SK-N-SH (cell line): ENCODE results near the gene APOM. TPM values are rescaled to one million over a fixed set of nuclear protein-coding genes. Genes with fewer than 3 reads are reported as not detected.

Experiments
- CTCF ChIA-PET: fragments of 300-600, 350-600 bp; formaldehyde crosslinking; extraction: SDS; loops from one replicate; lab custom pipeline; 2021; lab: Yijun Ruan, JAX
- POLR2A ChIA-PET: fragments of 350-600 bp; sonication (Branson Sonifier 250); formaldehyde crosslinking; extraction: SDS; loops from one replicate; lab custom pipeline; 2020; ENCODE audit warnings: antibody characterized with exemption, inconsistent platforms; lab: Yijun Ruan, JAX
- DNase-seq: peaks from one replicate; pipeline ENCODE4 v3.0.0; 2012
- H2AFZ ChIP-seq: fragments of 200-600 bp; sonication (generic); 2 replicates; pipeline ENCODE4 v1.8.1; 2016; ENCODE audit warnings: antibody characterized with exemption, mild to moderate bottlenecking, low read depth
- H3F3A ChIP-seq: fragments of 200-600 bp; sonication (generic); replicated peaks from 2 replicates; pipeline ENCODE3; 2016; ENCODE audit warnings: antibody characterized with exemption, mild to moderate bottlenecking; ENCODE audit not compliant: insufficient read depth
- H3K27ac ChIP-seq, 2 experiments: fragments of 200-500 bp in 1 of 2; fragments of 200-600 bp in 1 of 2; sonication (Bioruptor generic) in 1 of 2; sonication (generic), shearing (Covaris generic) in 1 of 2; 2 replicates each; pipeline versions ENCODE4 v1.5.1 to v1.6.1; 2014 to 2016; ENCODE audit warnings: low read depth in 2 of 2, inconsistent platforms in 1 of 2, low read length in 1 of 2, mild to moderate bottlenecking in 1 of 2, mixed read lengths in 1 of 2
- H3K27me3 ChIP-seq: fragments of 200-600 bp; sonication (generic), shearing (Covaris generic); 2 replicates; pipeline ENCODE4 v1.6.1; 2016; ENCODE audit warnings: mixed run types; ENCODE audit not compliant: insufficient read depth
- H3K36me3 ChIP-seq, 2 experiments: fragments of 200-500 bp in 1 of 2; fragments of 200-600 bp in 1 of 2; sonication (Bioruptor generic) in 1 of 2; sonication (generic) in 1 of 2; replicated peaks in 1 of 2; 2 replicates each; pipeline versions ENCODE3 to v1.5.1; 2014 to 2016; ENCODE audit warnings: low read length in 1 of 2, mild to moderate bottlenecking in 1 of 2; ENCODE audit not compliant: insufficient read depth in 2 of 2, control insufficient read depth in 1 of 2
- H3K4me1 ChIP-seq, 2 experiments: fragments of 200-500 bp in 1 of 2; fragments of 200-600 bp in 1 of 2; sonication (Bioruptor generic) in 1 of 2; sonication (generic), shearing (Covaris generic) in 1 of 2; 2 replicates each; pipeline versions ENCODE4 v1.5.1 to v1.6.1; 2014 to 2016; ENCODE audit warnings: low read depth in 1 of 2, low read length in 1 of 2, mixed run types in 1 of 2; ENCODE audit not compliant: insufficient read depth in 2 of 2, control insufficient read depth in 1 of 2
- H3K4me2 ChIP-seq: fragments of 200-600 bp; sonication (generic), shearing (Covaris generic); 2 replicates; pipeline ENCODE4 v1.6.1; 2017; ENCODE audit warnings: mixed run types
- H3K4me3 ChIP-seq, 2 experiments: fragments of 200-500 bp in 1 of 2; fragments of 200-600 bp in 1 of 2; sonication (Bioruptor generic) in 1 of 2; sonication (generic), shearing (Covaris generic) in 1 of 2; 2 replicates each; pipeline versions ENCODE4 v1.5.1 to v1.8.1; 2014 to 2016; ENCODE audit warnings: low read depth in 2 of 2, inconsistent platforms in 1 of 2, low read length in 1 of 2, mild to moderate bottlenecking in 1 of 2, mixed read lengths in 1 of 2, moderate library complexity in 1 of 2
- H3K79me2 ChIP-seq: fragments of 200-600 bp; sonication (generic); 2 replicates; pipeline ENCODE4 v1.8.1; 2017; ENCODE audit warnings: mild to moderate bottlenecking; ENCODE audit not compliant: insufficient read depth
- H3K9ac ChIP-seq: fragments of 200-600 bp; sonication (generic); 2 replicates; pipeline ENCODE4 v1.6.1; 2017; ENCODE audit warnings: mixed run types
- H3K9me2 ChIP-seq: fragments of 200-600 bp; sonication (generic); 2 replicates; pipeline ENCODE4 v1.6.1; 2017; ENCODE audit warnings: mixed run types
- H3K9me3 ChIP-seq: fragments of 200-600 bp; sonication (generic); 2 replicates; pipeline ENCODE4 v1.6.1; 2017; ENCODE audit warnings: mixed run types, mild to moderate bottlenecking, moderate library complexity
- H4K20me1 ChIP-seq: fragments of 200-600 bp; sonication (generic); 2 replicates; pipeline ENCODE4 v1.6.1; 2017; ENCODE audit warnings: mild to moderate bottlenecking, mixed run types; ENCODE audit not compliant: insufficient read depth
- CHD2 ChIP-seq: fragments of 150-350 bp; IDR thresholded peaks from 2 replicates; pipeline ENCODE4 v1.6.1; 2018; ENCODE audit warnings: low read length; ENCODE audit not compliant: partially characterized antibody
- CTCF ChIP-seq: fragments of 200-600 bp; sonication (generic); IDR thresholded peaks from 2 replicates; pipeline ENCODE4 v1.6.1; 2017; ENCODE audit warnings: antibody characterized with exemption, mild to moderate bottlenecking, moderate library complexity
- ELF1 ChIP-seq: IDR thresholded peaks from 2 replicates; pipeline ENCODE4 v1.4.0; 2012
- FOSL2 ChIP-seq: IDR thresholded peaks from 2 replicates; pipeline ENCODE4 v1.4.0; 2012; ENCODE audit warnings: low read depth, mild to moderate bottlenecking, moderate library complexity, borderline replicate concordance
- FOXJ3 ChIP-seq: sonication (generic); formaldehyde crosslinking; IDR thresholded peaks from 2 replicates; pipeline ENCODE4 v1.5.1; 2020; ENCODE audit warnings: mild to moderate bottlenecking, missing genetic modification reagents
- FOXM1 ChIP-seq: IDR thresholded peaks from 2 replicates; pipeline ENCODE4 v1.4.0; 2012; ENCODE audit warnings: low read depth, mild to moderate bottlenecking
- GABPA ChIP-seq: IDR thresholded peaks from 2 replicates; pipeline ENCODE4 v1.4.0; 2012; ENCODE audit warnings: low read depth, mild to moderate bottlenecking
- JUND ChIP-seq: IDR thresholded peaks from 2 replicates; pipeline ENCODE4 v1.4.0; 2012
- MAX ChIP-seq: IDR thresholded peaks from 2 replicates; pipeline ENCODE4 v1.4.0; 2012; ENCODE audit warnings: low read depth
- MEF2A ChIP-seq: IDR thresholded peaks from 2 replicates; pipeline ENCODE4 v1.4.0; 2012; ENCODE audit warnings: low read depth, borderline replicate concordance
- MXI1 ChIP-seq: IDR thresholded peaks from 2 replicates; pipeline ENCODE4 v1.6.1; 2012; ENCODE audit warnings: mild to moderate bottlenecking, low read depth, low read length, improper control_type of control experiment
- NRF1 ChIP-seq: IDR thresholded peaks from 2 replicates; pipeline ENCODE4 v1.6.1; 2012; ENCODE audit warnings: low read depth, mild to moderate bottlenecking, low read length
- POLR2AphosphoS5 ChIP-seq: IDR thresholded peaks from 2 replicates; pipeline ENCODE4 v1.6.1; 2012; ENCODE audit warnings: low read depth, low read length
- RAD21 ChIP-seq: IDR thresholded peaks from 2 replicates; pipeline ENCODE4 v1.6.1; 2012; ENCODE audit warnings: mild to moderate bottlenecking, low read length
- RFX5 ChIP-seq: IDR thresholded peaks from 2 replicates; pipeline ENCODE4 v1.6.1; 2012; ENCODE audit warnings: mild to moderate bottlenecking, improper control_type of control experiment, low read length
- SIN3A ChIP-seq: IDR thresholded peaks from 2 replicates; pipeline ENCODE4 v1.6.1; 2012; ENCODE audit warnings: low read depth, mild to moderate bottlenecking, low read length, moderate library complexity, borderline replicate concordance
- TEAD4 ChIP-seq: IDR thresholded peaks from 2 replicates; pipeline ENCODE4 v1.4.0; 2012; ENCODE audit warnings: mild to moderate bottlenecking, borderline replicate concordance; ENCODE audit not compliant: insufficient read depth
- USF1 ChIP-seq: IDR thresholded peaks from 2 replicates; pipeline ENCODE4 v1.4.0; 2012; ENCODE audit warnings: low read depth, borderline replicate concordance
- USF2 ChIP-seq: fragments of 150-350 bp; IDR thresholded peaks from 2 replicates; pipeline ENCODE4 v1.6.1; 2017; ENCODE audit warnings: antibody characterized with exemption, low read length, low read depth, borderline replicate concordance
- YY1 ChIP-seq: IDR thresholded peaks from 2 replicates; pipeline ENCODE4 v1.4.0; 2012; ENCODE audit warnings: low read depth, mild to moderate bottlenecking
- WGBS: methylation state at CpG from one replicate; pipeline ENCODE4 v1.1.6; 2017; ENCODE audit warnings: low lambda C conversion rate; 5-methylcytosine and 5-hydroxymethylcytosine counted together
- polyA plus RNA-seq, 3 experiments: library from polyadenylated mRNA; depleted of rRNA; stranded (reverse); fragments of >200 nt; gene quantifications; 2 replicates each; pipeline ENCODE4 v1.2.3, GENCODE V29; 2012

APOM gene
- polyA plus RNA-seq, 1 of the 3 experiments (the other 2 are of a cell fraction): 6.8 TPM

- TF ChIP-seq USF2: no peak
- TF ChIP-seq FOSL2: no peak
- no peak for TF ChIP-seq GABPA
- TF ChIP-seq YY1: no peak
Observed at GRCh38 chr6:31622684-31623091, 33.0 kb upstream of the APOM start (continued).

GRCh38 chr6:31624070-31624469 lies 31.6 kb upstream of the APOM start:
- H2AFZ ChIP-seq: no peak overlapping the region
- no peaks in the 10 kb centered on the region for H3K9me2 ChIP-seq
- WGBS: 96% methylated on average over 10 of the region's 10 CpGs
- H3K4me1 ChIP-seq: peaks cover 10 to 11% of the 10 kb centered on the region in 2 experiments
- DNase-seq: peak; percentile 6
- CTCF ChIA-PET: no interaction called here
- peaks cover 10% of the 10 kb centered on the region for H3F3A ChIP-seq
- no peak overlapping the region for H3K4me2 ChIP-seq
- H3K79me2 ChIP-seq: peaks cover 68% of the 10 kb centered on the region
- no peak overlapping the region for H3K27ac ChIP-seq
- no peak overlapping the region for H3K9ac ChIP-seq
- H3K36me3 ChIP-seq: peaks cover 65 to 75% of the 10 kb centered on the region in 2 experiments
- H3K27me3 ChIP-seq: no peaks in the 10 kb centered on the region
- TF ChIP-seq RAD21 (no peak), GABPA (no peak), USF1 (no peak), MEF2A (no peak), RFX5 (no peak), ELF1 (no peak), POLR2AphosphoS5 (no peak), JUND (no peak), MAX (no peak)
- H3K4me3 ChIP-seq: no peak overlapping the region
- POLR2A ChIA-PET: no interaction called here
- H4K20me1 ChIP-seq: peaks cover 28% of the 10 kb centered on the region
- H3K9me3 ChIP-seq: no peaks in the 10 kb centered on the region

GRCh38 chr6:31626952-31627351 lies 28.7 kb upstream of the APOM start:
- CTCF ChIA-PET: interaction anchor here (0.9 to 1.6 kb wide), 3 partner anchors 28 to 81 kb away, joined by 3 to 5 read pairs (median 5); partner anchors contain the start of gene ATP6V1G2
- H3K27ac ChIP-seq: no peak overlapping the region
- H3K4me3 ChIP-seq: no peak overlapping the region
- peaks cover 9 to 11% of the 10 kb centered on the region in 2 experiments for H3K4me1 ChIP-seq
- H3K27me3 ChIP-seq: no peaks in the 10 kb centered on the region
- TF ChIP-seq FOSL2: no peak
- TF ChIP-seq FOXJ3 (CRISPR knock-in tag): no peak
- no peak for TF ChIP-seq SIN3A
- no peak for TF ChIP-seq NRF1
- no peak for TF ChIP-seq FOXM1
- no peak for TF ChIP-seq MAX
- no peak for TF ChIP-seq TEAD4
- no peak for TF ChIP-seq CTCF
- TF ChIP-seq MXI1: no peak
- no peak for TF ChIP-seq USF2
- no peak for TF ChIP-seq CHD2
- H3K9me3 ChIP-seq: no peaks in the 10 kb centered on the region
- H3K9me2 ChIP-seq: no peaks in the 10 kb centered on the region
- H2AFZ ChIP-seq: no peak overlapping the region
- H3K36me3 ChIP-seq: peaks cover 93 to 95% of the 10 kb centered on the region in 2 experiments
- peak; percentile 14 for DNase-seq
- H4K20me1 ChIP-seq: peaks cover 33% of the 10 kb centered on the region
- no peaks in the 10 kb centered on the region for H3F3A ChIP-seq
- H3K9ac ChIP-seq: no peak overlapping the region
- H3K4me2 ChIP-seq: no peak overlapping the region
- 95% methylated on average over 9 of the region's 10 CpGs for WGBS
- POLR2A ChIA-PET: interaction anchor here (0.7 to 1.3 kb wide), 3 partner anchors 9 to 15 kb away, joined by 3 to 6 read pairs (median 3); no protein-coding TSS in a partner anchor
- H3K79me2 ChIP-seq: peaks cover 70% of the 10 kb centered on the region
